ENCODE measurements around the gene L3MBTL2. TPM values are rescaled to one million over a fixed set of nuclear protein-coding genes. Genes with fewer than 3 reads are reported as not detected.

L3MBTL2 gene
- total and polyA plus RNA-seq, 11 donors = 7.3 to 25.7 (median 14.6) TPM

DNA sequence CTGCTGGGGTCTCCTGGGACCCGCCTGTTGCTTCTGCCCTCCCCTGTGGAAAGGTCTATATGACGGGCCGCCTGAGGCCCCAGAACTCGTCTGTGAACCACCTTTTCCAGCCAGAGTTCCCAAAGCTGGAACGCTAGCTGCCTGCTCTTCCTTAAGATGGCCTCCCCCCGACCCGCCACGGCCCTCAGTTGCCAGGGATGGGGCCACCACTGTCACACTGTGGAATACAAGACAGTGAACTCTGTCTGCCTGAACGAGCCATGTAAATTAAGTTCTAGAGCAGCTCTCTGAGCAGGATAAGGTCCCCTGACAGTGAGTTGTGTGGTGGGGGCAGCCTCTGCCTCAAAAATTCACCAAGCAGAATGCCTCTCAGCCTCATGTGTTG lies 25.3 kb downstream of the L3MBTL2 start:
- DNase-seq (no peak), ATAC-seq (no peak)
- Histone ChIP-seq H3K4me3 (no peak overlapping the region), H3K4me1 (peaks cover 0 to 49% (median 35%) of the 10 kb centered on the region in 12 donors), H3K9me3 (no peaks in the 10 kb centered on the region), H3K27ac (peak overlapping the region in 11 of 12 donors; percentile 9 to 81 (median 65)), H3K36me3 (peaks cover 0 to 40% (median 33%) of the 10 kb centered on the region in 9 donors), H3K27me3 (no peaks in the 10 kb centered on the region)
- intact Hi-C loops (cut with DNase I) = loop anchor here in 2 of 10 donors (5.0 kb wide), 1 partner anchor 33 kb away; no protein-coding TSS in a partner anchor
- TF ChIP-seq POLR2A (IDR thresholded peaks at IDR 0.05) = no peak
- TF ChIP-seq, protein P1, sequence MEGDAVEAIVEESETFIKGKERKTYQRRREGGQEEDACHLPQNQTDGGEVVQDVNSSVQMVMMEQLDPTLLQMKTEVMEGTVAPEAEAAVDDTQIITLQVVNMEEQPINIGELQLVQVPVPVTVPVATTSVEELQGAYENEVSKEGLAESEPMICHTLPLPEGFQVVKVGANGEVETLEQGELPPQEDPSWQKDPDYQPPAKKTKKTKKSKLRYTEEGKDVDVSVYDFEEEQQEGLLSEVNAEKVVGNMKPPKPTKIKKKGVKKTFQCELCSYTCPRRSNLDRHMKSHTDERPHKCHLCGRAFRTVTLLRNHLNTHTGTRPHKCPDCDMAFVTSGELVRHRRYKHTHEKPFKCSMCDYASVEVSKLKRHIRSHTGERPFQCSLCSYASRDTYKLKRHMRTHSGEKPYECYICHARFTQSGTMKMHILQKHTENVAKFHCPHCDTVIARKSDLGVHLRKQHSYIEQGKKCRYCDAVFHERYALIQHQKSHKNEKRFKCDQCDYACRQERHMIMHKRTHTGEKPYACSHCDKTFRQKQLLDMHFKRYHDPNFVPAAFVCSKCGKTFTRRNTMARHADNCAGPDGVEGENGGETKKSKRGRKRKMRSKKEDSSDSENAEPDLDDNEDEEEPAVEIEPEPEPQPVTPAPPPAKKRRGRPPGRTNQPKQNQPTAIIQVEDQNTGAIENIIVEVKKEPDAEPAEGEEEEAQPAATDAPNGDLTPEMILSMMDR (IDR thresholded peaks at IDR 0.05) = no peak
- WGBS, 4 donors = 65 to 77% (median 68%) methylated on average over 5 to 9 of the region's 9 CpGs

DNA sequence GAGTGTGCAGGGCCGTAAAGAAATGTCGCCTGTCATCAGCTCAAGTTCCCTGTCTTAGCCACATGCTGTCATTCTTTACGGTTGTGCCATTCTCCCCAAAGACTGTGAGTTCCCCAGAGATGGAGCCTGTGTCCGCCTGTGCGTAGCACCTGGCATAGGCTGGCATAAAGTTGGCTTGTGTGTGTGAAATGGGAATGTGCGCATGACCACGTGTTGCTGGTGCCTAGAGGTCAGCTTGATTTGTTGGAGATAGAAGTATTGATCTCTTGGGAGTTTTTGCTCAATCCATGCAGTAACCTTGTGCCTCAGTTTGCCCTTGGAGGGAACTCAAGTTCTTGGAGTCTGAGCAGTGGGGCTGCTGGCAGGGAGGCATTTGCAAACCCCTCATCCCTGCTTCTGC lies 26.3 kb downstream of the L3MBTL2 start:
- Histone ChIP-seq H3K9me3 (no peaks in the 10 kb centered on the region), H3K27ac (peak overlapping the region in 6 of 12 donors; percentile 36 to 81 (median 66)), H3K27me3 (no peaks in the 10 kb centered on the region), H3K4me3 (no peak overlapping the region), H3K4me1 (peaks cover 0 to 58% (median 33%) of the 10 kb centered on the region in 12 donors), H3K36me3 (peaks cover 0 to 30% (median 23%) of the 10 kb centered on the region in 9 donors)
- TF ChIP-seq, protein P1 (IDR thresholded peaks at IDR 0.05) = no peak
- TF ChIP-seq POLR2A (IDR thresholded peaks at IDR 0.05) = no peak
- ATAC-seq (no peak), DNase-seq (no peak)
- intact Hi-C loops (cut with DNase I) = loop anchor here in 2 of 10 donors (5.0 kb wide), 1 partner anchor 34 kb away; no protein-coding TSS in a partner anchor
- 73 to 78% (median 76%) methylated on average over 7 of the region's 7 CpGs for WGBS, 4 donors

DNA sequence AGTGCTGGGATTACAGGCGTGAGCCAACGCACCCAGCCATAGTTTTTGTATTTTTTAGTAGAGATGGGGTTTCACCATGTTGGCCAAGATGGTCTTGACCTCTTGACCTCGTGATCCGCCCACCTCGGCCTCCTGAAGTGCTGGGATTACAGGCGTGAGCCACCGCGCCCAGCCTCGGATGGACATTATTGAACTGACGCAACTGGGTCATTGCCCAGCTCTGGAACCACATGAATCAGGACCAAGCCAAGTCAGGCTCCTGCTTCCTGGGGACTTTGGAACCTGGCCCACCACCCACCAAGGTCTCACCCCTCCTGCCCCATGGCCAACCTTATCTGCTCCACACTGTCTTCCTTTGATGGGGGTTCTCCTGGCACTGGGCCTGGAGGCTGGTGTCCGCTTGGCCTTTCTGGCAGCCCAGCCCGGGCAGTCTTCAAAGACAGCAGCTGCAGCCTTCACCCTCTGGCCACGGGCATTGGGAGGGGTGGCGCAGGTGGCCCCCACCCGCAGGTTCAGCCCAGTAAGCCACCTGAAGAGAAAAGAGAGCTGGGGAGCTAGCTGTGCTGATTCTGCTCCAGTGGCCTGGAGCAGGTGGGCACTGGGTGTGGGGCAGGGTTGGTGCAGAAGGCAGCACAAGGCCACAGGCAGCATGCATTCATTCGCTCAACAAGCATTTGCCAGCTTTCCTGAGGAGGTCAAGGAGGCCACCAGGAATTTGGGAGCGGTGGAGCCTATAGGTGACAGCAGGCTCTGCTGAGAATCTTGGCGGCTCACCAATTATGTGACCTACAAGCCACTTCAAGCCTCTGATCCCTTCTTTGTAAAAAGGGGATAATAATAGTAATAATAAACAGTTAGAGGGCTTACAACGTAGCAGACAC lies 29.9 kb downstream of the L3MBTL2 start:
- ATAC-seq = peak in 1 of 4 donors; percentile 6
- no peak for DNase-seq
- H3K27me3 ChIP-seq = no peaks in the 10 kb centered on the region
- TF ChIP-seq POLR2A (IDR thresholded peaks at IDR 0.05) = no peak
- TF ChIP-seq, protein P1 (IDR thresholded peaks at IDR 0.05) = no peak
- peaks cover 0 to 7% (median 0%) of the 10 kb centered on the region in 9 donors for H3K36me3 ChIP-seq
- H3K27ac ChIP-seq = peak overlapping the region in 4 of 12 donors; percentile 24 to 57 (median 26)
- peaks cover 0 to 70% (median 39%) of the 10 kb centered on the region in 12 donors for H3K4me1 ChIP-seq
- 68 to 84% (median 74%) methylated on average over 16 to 19 of the region's 19 CpGs for WGBS, 4 donors
- H3K4me3 ChIP-seq = no peak overlapping the region
- no peaks in the 10 kb centered on the region for H3K9me3 ChIP-seq
- intact Hi-C loops (cut with DNase I) = loop anchor here in 6 of 10 donors (5.0 kb wide), 2 partner anchors 38 to 313 kb away; no protein-coding TSS in a partner anchor
